ENCODE results near the gene LDLRAD3.

Gene LDLRAD3

GRCh38 chr11:35962369-35963138 is 18.7 kb downstream of the LDLRAD3 start:
- no peak for DNase-seq (ENCODE audit: low read depth in 2 of 2)

- no peak for DNase-seq (ENCODE audit: low read depth in 2 of 2)
Measured at GRCh38 chr11:35963911-35964310, 20.0 kb downstream of the LDLRAD3 start.

- no peak for DNase-seq (ENCODE audit: low read depth in 2 of 2)
Measured at GRCh38 chr11:35964841-35965240, 21.0 kb downstream of the LDLRAD3 start.

GRCh38 chr11:35967042-35967441 is 23.2 kb downstream of the LDLRAD3 start:
- DNase-seq (ENCODE audit: low read depth in 2 of 2): no peak

GRCh38 chr11:35968386-35969088 is 24.7 kb downstream of the LDLRAD3 start:
- DNase-seq (ENCODE audit: low read depth in 2 of 2): no peak

- DNase-seq (ENCODE audit: low read depth in 2 of 2): no peak
Measured at GRCh38 chr11:35969089-35970042, 25.5 kb downstream of the LDLRAD3 start.

GRCh38 chr11:35970445-35970844 is 26.6 kb downstream of the LDLRAD3 start:
- no peak for DNase-seq (ENCODE audit: low read depth in 2 of 2)

- DNase-seq (ENCODE audit: low read depth in 2 of 2): no peak
Measured at GRCh38 chr11:35971841-35972422, 28.1 kb downstream of the LDLRAD3 start.

- no peak for DNase-seq (ENCODE audit: low read depth in 2 of 2)
Measured at GRCh38 chr11:35974882-35975589, 31.2 kb downstream of the LDLRAD3 start.

GRCh38 chr11:35976434-35976833 is 32.6 kb downstream of the LDLRAD3 start:
- DNase-seq (ENCODE audit: low read depth in 2 of 2): no peak

GRCh38 chr11:35978183-35978582 is 34.3 kb downstream of the LDLRAD3 start:
- no peak for DNase-seq (ENCODE audit: low read depth in 2 of 2)

- no peak for DNase-seq (ENCODE audit: low read depth in 2 of 2)
Measured at GRCh38 chr11:35978891-35979290, 35.0 kb downstream of the LDLRAD3 start.

GRCh38 chr11:35980686-35981390 is 37.0 kb downstream of the LDLRAD3 start:
- DNase-seq (ENCODE audit: low read depth in 2 of 2): no peak

- no peak for DNase-seq (ENCODE audit: low read depth in 2 of 2)
Measured at GRCh38 chr11:35981581-35981980, 37.7 kb downstream of the LDLRAD3 start.

- DNase-seq (ENCODE audit: low read depth in 2 of 2): no peak
Measured at GRCh38 chr11:35982061-35982460, 38.2 kb downstream of the LDLRAD3 start.

GRCh38 chr11:35983981-35984380 is 40.1 kb downstream of the LDLRAD3 start:
- no peak for DNase-seq (ENCODE audit: low read depth in 2 of 2)

GRCh38 chr11:35986947-35987346 is 43.1 kb downstream of the LDLRAD3 start:
- no peak for DNase-seq (ENCODE audit: low read depth in 2 of 2)

- DNase-seq (ENCODE audit: low read depth in 2 of 2): no peak
Measured at GRCh38 chr11:35990170-35990569, 46.3 kb downstream of the LDLRAD3 start.

GRCh38 chr11:35990816-35991215 is 47.0 kb downstream of the LDLRAD3 start:
- no peak for DNase-seq (ENCODE audit: low read depth in 2 of 2)

GRCh38 chr11:35992548-35992947 is 48.7 kb downstream of the LDLRAD3 start:
- DNase-seq (ENCODE audit: low read depth in 2 of 2): no peak

Measured in stimulated activated CD4-positive, alpha-beta T cell treated with anti-CD3 and anti-CD28 coated beads, Interleukin-15, amount 100 ng/mL, for 48 hours (primary cell).